IMR-90 (cell line): ENCODE results near the gene ARHGAP18.

Experiments
- CEBPB ChIP-seq: IDR thresholded peaks from 2 replicates; pipeline ENCODE4 v1.6.1; 2012; ENCODE audit warnings: low read depth, low read length, improper control_type of control experiment
- ELK1 ChIP-seq: fragments of 150-350 bp; IDR thresholded peaks from 2 replicates; pipeline ENCODE4 v1.6.1; 2016; ENCODE audit warnings: low read depth, mild to moderate bottlenecking, low read length, moderate library complexity, borderline replicate concordance
- POLR2A ChIP-seq: IDR thresholded peaks from 2 replicates; pipeline ENCODE4 v1.6.1; 2012; ENCODE audit warnings: mild to moderate bottlenecking, low read depth, low read length
- USF2 ChIP-seq: fragments of 150-350 bp; IDR thresholded peaks from 2 replicates; pipeline ENCODE4 v1.6.1; 2017; ENCODE audit warnings: mild to moderate bottlenecking, antibody characterized with exemption, low read length, low read depth
- TF ChIP-seq, protein P1 (sequence below): conservative IDR thresholded peaks from 2 replicates; pipeline ENCODE4 v1.5.1; 2012; ENCODE audit warnings: mild to moderate bottlenecking, low read depth, low read length, improper control_type of control experiment

DNA sequence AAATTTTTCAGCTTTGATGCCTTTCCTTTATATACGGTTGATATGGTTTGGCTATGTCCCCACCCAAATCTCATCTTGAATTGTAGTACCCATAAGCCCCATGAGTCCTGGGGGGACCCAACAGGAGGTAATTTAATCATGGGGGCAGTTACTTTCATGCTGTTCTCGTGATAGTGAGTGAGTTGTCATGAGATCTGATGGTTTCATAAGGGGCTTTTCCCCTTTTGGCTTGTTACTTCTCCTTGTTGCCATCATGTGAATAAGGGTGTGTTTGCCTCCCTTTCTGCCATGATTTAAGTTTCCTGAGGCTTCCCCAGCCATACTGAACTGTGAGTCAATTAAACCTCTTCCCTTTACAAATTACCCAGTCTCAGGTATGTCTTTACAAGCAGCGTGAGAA is 66.8 kb downstream of the ARHGAP18 start:
- TF ChIP-seq POLR2A (no peak), CEBPB (no peak), ELK1 (no peak), USF2 (no peak)
- TF ChIP-seq, protein P1, sequence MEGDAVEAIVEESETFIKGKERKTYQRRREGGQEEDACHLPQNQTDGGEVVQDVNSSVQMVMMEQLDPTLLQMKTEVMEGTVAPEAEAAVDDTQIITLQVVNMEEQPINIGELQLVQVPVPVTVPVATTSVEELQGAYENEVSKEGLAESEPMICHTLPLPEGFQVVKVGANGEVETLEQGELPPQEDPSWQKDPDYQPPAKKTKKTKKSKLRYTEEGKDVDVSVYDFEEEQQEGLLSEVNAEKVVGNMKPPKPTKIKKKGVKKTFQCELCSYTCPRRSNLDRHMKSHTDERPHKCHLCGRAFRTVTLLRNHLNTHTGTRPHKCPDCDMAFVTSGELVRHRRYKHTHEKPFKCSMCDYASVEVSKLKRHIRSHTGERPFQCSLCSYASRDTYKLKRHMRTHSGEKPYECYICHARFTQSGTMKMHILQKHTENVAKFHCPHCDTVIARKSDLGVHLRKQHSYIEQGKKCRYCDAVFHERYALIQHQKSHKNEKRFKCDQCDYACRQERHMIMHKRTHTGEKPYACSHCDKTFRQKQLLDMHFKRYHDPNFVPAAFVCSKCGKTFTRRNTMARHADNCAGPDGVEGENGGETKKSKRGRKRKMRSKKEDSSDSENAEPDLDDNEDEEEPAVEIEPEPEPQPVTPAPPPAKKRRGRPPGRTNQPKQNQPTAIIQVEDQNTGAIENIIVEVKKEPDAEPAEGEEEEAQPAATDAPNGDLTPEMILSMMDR: no peak
